Panc1 (cell line): ENCODE measurements around the gene AGBL3. TPM values are rescaled to one million over a fixed set of nuclear protein-coding genes. Genes with fewer than 3 reads are reported as not detected.

Experiments used
- ATAC-seq: fragments of 200-7000 bp; cut with Tn5 transposase; 2 replicates; pipeline ENCODE4 v1.9.1; 2020; ENCODE audit warnings: mild to moderate bottlenecking, moderate library complexity
- BruUV-seq: library from RNA; stranded (reverse); fragments of 400-500 nt; replicated peaks from 2 replicates; lab custom pipeline; 2021; lab: Mats Ljungman, UMichigan
- CTCF ChIA-PET: fragments of 300-600 bp; sonication (Branson Sonifier 250); formaldehyde crosslinking; loops from one replicate; lab custom pipeline; 2022; ENCODE audit warnings: antibody characterized with exemption; lab: Charles Lee
- POLR2A ChIA-PET: fragments of 300-600 bp; sonication (Branson Sonifier 250); formaldehyde crosslinking; loops from one replicate; lab custom pipeline; 2022; ENCODE audit warnings: antibody characterized with exemption; lab: Charles Lee
- DNase-seq: peaks from one replicate; pipeline ENCODE4 v3.0.0-alpha.2; 2010; ENCODE audit warnings: low read depth, low spot score
- H3K27ac ChIP-seq: 2 replicates; pipeline ENCODE4 v1.5.1; 2011; ENCODE audit warnings: mild to moderate bottlenecking, low read length, inconsistent platforms
- H3K27me3 ChIP-seq: fragments of 200-500 bp; sonication (Bioruptor generic); 2 replicates; pipeline ENCODE4 v1.6.0; 2014; ENCODE audit warnings: low read length, inconsistent platforms; ENCODE audit not compliant: control insufficient read depth, insufficient read depth
- H3K36me3 ChIP-seq: fragments of 200-500 bp; sonication (Bioruptor generic); 2 replicates; pipeline ENCODE4 v1.5.1; 2014; ENCODE audit warnings: inconsistent platforms, mild to moderate bottlenecking, low read length, moderate library complexity; ENCODE audit not compliant: control insufficient read depth, insufficient read depth
- H3K4me1 ChIP-seq: 2 replicates; pipeline ENCODE4 v1.5.1; 2011; ENCODE audit warnings: inconsistent platforms, mild to moderate bottlenecking, low read length, moderate library complexity; ENCODE audit not compliant: control insufficient read depth, insufficient read depth
- H3K4me3 ChIP-seq, 2 experiments: 2 replicates each; pipeline ENCODE4 v1.5.1; 2011 to 2012; ENCODE audit warnings: low read depth in 2 of 2, low read length in 2 of 2, mild to moderate bottlenecking in 2 of 2, inconsistent platforms in 1 of 2, moderate library complexity in 1 of 2
- H3K9me3 ChIP-seq: fragments of 200-500 bp; sonication (Bioruptor generic); 2 replicates; pipeline ENCODE4 v1.5.1; 2014; ENCODE audit warnings: low read depth, mild to moderate bottlenecking, inconsistent platforms, low read length, moderate library complexity; ENCODE audit not compliant: control insufficient read depth, insufficient read depth
- CTCF ChIP-seq: fragments of 450-650 bp; IDR thresholded peaks from 2 replicates; pipeline ENCODE4 v1.5.1; 2017; ENCODE audit warnings: mild to moderate bottlenecking
- POLR2AphosphoS5 ChIP-seq: IDR thresholded peaks from 2 replicates; pipeline ENCODE4 v1.6.1; 2012; ENCODE audit warnings: mild to moderate bottlenecking, low read depth, low read length, moderate library complexity
- REST ChIP-seq, 2 experiments: IDR thresholded peaks; 2 replicates each; pipeline ENCODE4 v1.6.1; 2011 to 2012; ENCODE audit warnings: low read depth in 2 of 2, control low read depth in 1 of 2, low read length in 1 of 2, mild to moderate bottlenecking in 1 of 2, moderate library complexity in 1 of 2; ENCODE audit not compliant: insufficient read depth in 1 of 2
- SIN3A ChIP-seq: IDR thresholded peaks from 2 replicates; pipeline ENCODE4 v1.6.1; 2012; ENCODE audit warnings: low read depth, mild to moderate bottlenecking, low read length, moderate library complexity, borderline replicate concordance; ENCODE audit not compliant: insufficient read depth
- TCF7L2 ChIP-seq: IDR thresholded peaks from 2 replicates; pipeline ENCODE4 v1.6.1; 2011; ENCODE audit warnings: mild to moderate bottlenecking, low read depth, low read length, inconsistent platforms
- in situ Hi-C: cut with HindIII; loops from 2 replicates; pipeline ENCODE4 v1.10.0; 2016; ENCODE audit warnings: low sequenced_read_pairs, low pct_unique_long_range_greater_than_20kb
- intact Hi-C: fragments of 100-400 bp; cut with micrococcal nuclease; formaldehyde crosslinking; loops from one replicate; pipeline ENCODE4 v1.10.0; 2022; ENCODE audit not compliant: unreplicated experiment
- total RNA-seq: library from RNA; stranded (reverse); gene quantifications from one replicate; pipeline ENCODE4 v1.2.1, GENCODE V29; 2021; ENCODE audit not compliant: unreplicated experiment

AGBL3 gene
- total RNA-seq, 1 experiment from 2014 or later = 2.5 TPM

- Histone ChIP-seq H3K4me3 (no peak overlapping the region), H3K36me3 (no peaks in the 10 kb centered on the region), H3K27ac (no peak overlapping the region), H3K9me3 (no peaks in the 10 kb centered on the region), H3K27me3 (no peaks in the 10 kb centered on the region), H3K4me1 (peaks cover 15% of the 10 kb centered on the region)
- in situ Hi-C loops (no loop called here), intact Hi-C loops (no loop called here)
- BruUV-seq = no TSS peak
- POLR2A ChIA-PET = no interaction called here
- no peak for TF ChIP-seq REST (IDR thresholded peaks at IDR 0.05; ENCODE audit: insufficient read depth in 1 of 2, low read depth in 2 of 2, low read length in 1 of 2)
- no peak for TF ChIP-seq CTCF
- TF ChIP-seq POLR2AphosphoS5 = no peak
- TF ChIP-seq SIN3A = no peak
- no peak for TF ChIP-seq TCF7L2
- no peak for ATAC-seq
- CTCF ChIA-PET = no interaction called here
- no peak for DNase-seq
Observed at GRCh38 chr7:135150072-135150782, 163.9 kb downstream of the AGBL3 start.

- ChIA-PET CTCF (no interaction called here), POLR2A (no interaction called here)
- Histone ChIP-seq H3K4me1 (peaks cover 15% of the 10 kb centered on the region), H3K27me3 (no peaks in the 10 kb centered on the region), H3K36me3 (no peaks in the 10 kb centered on the region), H3K4me3 (no peak overlapping the region), H3K9me3 (peaks cover 5% of the 10 kb centered on the region; the same call in 1 of the 2 replicates), H3K27ac (no peak overlapping the region)
- DNase-seq = no peak
- in situ Hi-C loops (no loop called here), intact Hi-C loops (no loop called here)
- no peak for TF ChIP-seq CTCF
- ATAC-seq = no peak
- BruUV-seq = no TSS peak
Observed at GRCh38 chr7:135151132-135151531, 164.8 kb downstream of the AGBL3 start.
